GM18868 (cell line): ENCODE measurements around the gene SAE1.

Experiments
- ATAC-seq: cut with Tn5 transposase; IDR thresholded peaks from one replicate; pipeline ENCODE4 v1.9.1; 2021; ENCODE audit warnings: mild to moderate bottlenecking, moderate library complexity; ENCODE audit not compliant: unreplicated experiment

SAE1 gene

GRCh38 chr19:47258895-47259555 lies 128.4 kb downstream of the SAE1 start:
- ATAC-seq = no peak
